ENCODE data around the gene VMAC. TPM values are rescaled to one million over a fixed set of nuclear protein-coding genes. Genes with fewer than 3 reads are reported as not detected.
A peak's percentile ranks its signal among the peaks of the same experiment; 100 is the strongest.
"Not testable (repeated sequence)": the region's sequence is repeated elsewhere in the genome, so short reads cannot be mapped to it uniquely, and the experiment has no call there.

Gene VMAC
- total RNA-seq, 4 donors from 2014 or later = 2.0 to 10.4 (median 4.6) TPM

DNA sequence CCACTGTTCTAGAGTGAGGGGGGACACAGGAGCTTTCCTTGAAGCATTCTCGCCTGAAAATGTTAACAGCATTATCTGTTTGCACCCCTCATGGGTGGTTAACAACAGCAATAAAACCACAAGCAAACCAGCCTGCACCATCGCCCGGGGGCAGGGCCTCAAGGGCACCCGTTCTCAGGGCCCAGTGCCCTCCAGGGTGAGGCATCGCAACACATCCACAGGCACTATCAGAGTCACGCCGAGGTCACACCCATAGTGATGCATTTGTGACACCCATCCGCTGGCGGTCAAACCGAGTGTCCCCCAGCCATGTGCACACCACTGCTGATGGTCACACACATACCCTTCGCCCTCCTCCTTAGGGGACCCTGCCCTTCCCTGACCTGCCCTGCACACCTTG is 38.9 kb upstream of the VMAC start:
- DNase-seq (ENCODE audit: low spot score) (no peak), ATAC-seq (ENCODE audit: low FRiP score) (no peak)
- TF ChIP-seq, protein P1, sequence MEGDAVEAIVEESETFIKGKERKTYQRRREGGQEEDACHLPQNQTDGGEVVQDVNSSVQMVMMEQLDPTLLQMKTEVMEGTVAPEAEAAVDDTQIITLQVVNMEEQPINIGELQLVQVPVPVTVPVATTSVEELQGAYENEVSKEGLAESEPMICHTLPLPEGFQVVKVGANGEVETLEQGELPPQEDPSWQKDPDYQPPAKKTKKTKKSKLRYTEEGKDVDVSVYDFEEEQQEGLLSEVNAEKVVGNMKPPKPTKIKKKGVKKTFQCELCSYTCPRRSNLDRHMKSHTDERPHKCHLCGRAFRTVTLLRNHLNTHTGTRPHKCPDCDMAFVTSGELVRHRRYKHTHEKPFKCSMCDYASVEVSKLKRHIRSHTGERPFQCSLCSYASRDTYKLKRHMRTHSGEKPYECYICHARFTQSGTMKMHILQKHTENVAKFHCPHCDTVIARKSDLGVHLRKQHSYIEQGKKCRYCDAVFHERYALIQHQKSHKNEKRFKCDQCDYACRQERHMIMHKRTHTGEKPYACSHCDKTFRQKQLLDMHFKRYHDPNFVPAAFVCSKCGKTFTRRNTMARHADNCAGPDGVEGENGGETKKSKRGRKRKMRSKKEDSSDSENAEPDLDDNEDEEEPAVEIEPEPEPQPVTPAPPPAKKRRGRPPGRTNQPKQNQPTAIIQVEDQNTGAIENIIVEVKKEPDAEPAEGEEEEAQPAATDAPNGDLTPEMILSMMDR (IDR thresholded peaks at IDR 0.05) = no peak

DNA sequence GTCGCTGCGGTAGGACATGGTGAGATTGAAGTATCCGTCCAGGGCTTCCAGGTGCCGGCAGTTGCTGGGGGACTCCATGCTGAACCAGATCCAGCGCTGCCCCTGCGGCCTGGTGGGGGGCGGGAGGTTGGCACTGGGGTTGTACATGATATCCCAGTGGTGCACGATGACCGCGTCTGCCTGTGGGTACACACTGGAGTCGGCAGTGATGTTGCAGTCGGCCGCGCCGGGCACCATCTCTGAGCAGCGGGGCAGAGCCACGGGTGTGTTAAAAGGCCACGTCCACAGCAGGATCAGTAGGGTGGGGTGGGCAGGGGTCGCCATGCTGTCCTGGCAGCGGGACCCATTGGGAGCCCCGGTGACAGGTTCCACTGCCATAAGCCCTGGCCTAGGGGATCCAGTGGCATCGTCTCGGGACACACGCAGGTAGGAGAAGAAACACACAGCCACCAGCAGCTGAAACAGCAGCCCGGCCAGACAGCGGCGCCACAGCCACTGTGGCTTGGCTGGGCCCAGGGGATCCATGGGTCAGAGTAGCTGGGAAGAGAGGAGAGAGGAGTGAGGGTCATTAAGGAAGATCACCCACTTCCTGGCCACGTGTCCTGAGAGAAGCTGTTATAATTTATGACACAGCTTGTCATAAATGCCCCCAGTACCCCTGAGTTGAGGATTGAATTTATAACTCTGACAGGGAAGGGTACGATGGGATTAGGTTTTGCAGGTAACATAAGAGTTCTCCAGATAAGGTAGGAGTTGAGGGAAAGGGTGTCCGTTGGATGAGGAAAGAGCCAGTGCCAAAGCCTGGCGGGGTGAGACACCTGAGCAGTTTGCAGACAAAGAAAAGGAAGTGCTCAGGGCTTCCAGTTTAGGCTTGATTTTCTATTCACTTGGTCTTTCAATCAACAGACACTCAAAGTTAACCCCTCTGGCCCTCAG is 37.2 kb upstream of the VMAC start:
- DNase-seq (ENCODE audit: low spot score) (no peak), ATAC-seq (ENCODE audit: low FRiP score) (no peak)
- TF ChIP-seq, protein P1 (IDR thresholded peaks at IDR 0.05) = no peak

DNA sequence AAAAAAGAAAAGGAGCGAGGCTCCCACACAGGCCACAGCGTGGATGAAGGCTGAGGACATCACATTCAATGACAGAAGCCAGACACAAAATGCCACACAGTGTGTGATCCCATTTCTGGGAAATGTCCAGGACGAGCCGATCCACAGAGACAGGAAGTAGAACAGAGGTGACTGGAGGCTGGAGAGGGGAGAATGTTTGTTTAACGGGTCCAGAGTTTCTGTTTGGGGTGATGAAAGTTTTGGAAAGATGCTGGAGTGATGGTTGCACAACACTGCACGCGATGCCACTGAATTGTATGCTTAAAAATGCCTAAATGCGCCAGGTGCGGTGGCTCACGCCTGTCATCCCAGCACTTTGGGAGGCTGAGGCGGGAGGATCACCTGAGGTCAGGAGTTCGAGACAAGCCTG is 33.7 kb upstream of the VMAC start:
- DNase-seq (ENCODE audit: low spot score) (no peak), ATAC-seq (ENCODE audit: low FRiP score) (no peak)
- TF ChIP-seq, protein P1 (IDR thresholded peaks at IDR 0.05) = no peak

DNA sequence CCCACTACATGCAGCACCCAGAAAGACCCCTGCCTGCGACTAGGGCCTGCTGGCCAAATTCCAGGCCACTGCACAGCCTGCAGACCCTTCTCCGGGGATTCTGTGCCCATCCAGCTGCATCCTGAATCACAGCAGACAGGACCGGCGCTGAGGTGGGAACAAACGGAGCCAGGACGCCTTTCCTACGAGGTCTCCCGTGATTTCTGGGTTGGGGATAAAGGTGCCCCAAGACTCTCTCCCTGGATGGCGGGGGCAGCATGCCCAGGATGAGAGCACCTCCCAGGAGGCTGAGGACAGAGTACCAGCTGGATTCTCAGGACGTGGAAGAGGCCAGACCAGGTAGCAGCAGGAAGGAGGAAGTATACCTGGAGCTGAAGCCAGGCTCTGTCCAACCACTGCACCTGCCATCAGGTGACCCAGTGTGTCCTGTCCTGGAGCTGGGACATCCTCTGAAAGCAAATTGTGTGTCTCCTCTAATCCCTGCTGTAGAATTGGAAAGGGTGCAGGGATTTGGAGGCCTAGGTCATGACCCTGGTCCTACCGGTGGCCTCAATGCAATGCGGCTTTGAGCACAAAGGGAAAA is 31.0 kb upstream of the VMAC start:
- TF ChIP-seq, protein P1 (IDR thresholded peaks at IDR 0.05) = no peak
- no peak for ATAC-seq (ENCODE audit: low FRiP score)

DNA sequence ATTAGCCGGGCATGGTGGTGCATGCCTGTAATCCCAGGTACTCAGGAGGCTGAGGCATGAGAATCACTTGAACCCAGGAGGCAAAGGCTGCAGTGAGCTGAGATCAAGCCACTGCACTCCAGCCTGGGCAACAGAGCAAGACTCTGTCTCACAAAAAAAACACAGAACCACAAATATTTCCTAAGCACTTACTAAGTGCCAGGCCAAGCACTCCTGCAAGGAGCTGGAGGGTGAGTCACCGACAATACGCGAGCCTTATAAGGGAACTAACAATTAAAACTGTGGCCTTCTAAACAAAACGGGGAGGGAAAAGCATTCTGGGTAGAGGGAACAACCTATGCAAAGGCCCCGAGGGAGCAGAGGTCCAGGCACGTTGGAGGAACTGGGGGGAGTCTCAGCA is 30.2 kb upstream of the VMAC start:
- DNase-seq (ENCODE audit: low spot score); ATAC-seq (ENCODE audit: low FRiP score): not testable (repeated sequence)

More for the DNA sequence above, 31.0 kb upstream of the VMAC start:
- no peak for DNase-seq (ENCODE audit: low spot score)

DNA sequence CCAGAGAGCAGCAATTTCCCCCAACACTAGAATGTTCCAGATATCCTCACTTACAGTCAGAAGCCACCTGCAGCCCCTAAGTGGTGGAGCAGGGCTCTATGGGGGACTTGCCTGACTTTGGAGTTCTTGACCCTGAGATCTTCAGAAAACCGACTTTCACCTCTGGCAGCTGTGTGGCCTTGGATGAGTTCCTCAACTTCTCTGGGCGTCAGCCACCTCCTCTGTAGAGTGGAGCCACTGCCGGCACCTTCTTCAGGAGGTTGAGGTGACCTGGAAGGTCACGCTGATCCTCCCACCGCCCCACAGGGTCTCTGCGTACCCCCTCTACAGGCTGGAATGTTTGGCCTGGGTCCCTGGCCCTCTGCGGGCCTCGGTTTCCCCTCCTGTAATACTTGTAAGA is 27.2 kb upstream of the VMAC start:
- ATAC-seq (ENCODE audit: low FRiP score) = peak; percentile 37
- TF ChIP-seq, protein P1 (IDR thresholded peaks at IDR 0.05) = no peak
- DNase-seq (ENCODE audit: low spot score) = no peak

DNA sequence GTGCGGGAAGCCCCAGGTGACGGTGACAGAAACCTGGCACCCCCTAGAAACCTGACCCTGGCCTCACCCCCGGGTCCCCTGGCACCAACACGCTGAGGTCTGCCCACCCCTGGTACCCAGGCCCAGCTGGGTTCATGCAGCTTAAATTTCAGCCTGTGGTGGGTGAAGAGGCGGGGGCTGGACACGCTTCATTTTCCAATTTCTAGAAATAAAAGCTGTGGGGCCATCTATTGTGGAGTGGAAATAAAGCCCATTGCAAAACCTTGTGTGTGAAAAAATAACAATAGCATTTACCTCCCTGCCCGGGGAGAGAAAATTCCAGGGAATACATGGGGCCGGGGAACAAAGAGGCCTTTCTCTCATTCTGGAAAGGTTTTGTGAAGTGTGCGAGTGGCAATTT is 26.8 kb upstream of the VMAC start:
- ATAC-seq (ENCODE audit: low FRiP score) (no peak), DNase-seq (ENCODE audit: low spot score) (no peak)
- TF ChIP-seq, protein P1 (IDR thresholded peaks at IDR 0.05) = no peak
